Fibroblast of lung (primary cell): Measurements from ENCODE around the gene SCN5A.

Source experiments
- EZH2 ChIP-seq: IDR thresholded peaks from 2 replicates; pipeline ENCODE4 v1.5.1; 2012; ENCODE audit warnings: low read length, control low read depth, mild to moderate bottlenecking; ENCODE audit errors: missing control alignments
- TF ChIP-seq, protein P1 (sequence below), 2 donors: IDR thresholded peaks in 1 of 2; conservative IDR thresholded peaks in 1 of 2; 1 replicate in 1 of 2; 2 replicates in 1 of 2; pipeline ENCODE4 v1.5.1; 2011 to 2012; ENCODE audit warnings: low read length in 2 of 2, control low read depth in 1 of 2, inconsistent platforms in 1 of 2, low read depth in 1 of 2, mild to moderate bottlenecking in 1 of 2

DNA sequence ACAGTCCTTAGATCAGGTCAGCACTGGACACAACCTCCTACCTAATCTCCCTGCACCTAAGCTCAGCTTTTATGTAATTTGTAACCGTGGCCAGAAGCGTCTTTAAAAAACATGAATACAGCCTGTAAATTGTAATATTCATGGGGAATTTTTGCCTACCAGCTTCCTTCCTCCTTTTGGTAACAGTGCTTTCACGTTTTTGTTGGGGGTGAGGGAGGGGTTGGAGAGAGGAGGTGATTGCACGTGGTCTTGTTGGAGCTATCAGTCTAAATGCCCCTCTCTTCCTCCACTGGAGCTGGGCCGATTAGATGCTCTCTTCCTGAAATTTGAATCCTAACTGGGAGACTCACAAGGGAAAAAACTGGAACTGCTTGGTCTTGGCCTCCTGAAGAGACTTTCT is 35.1 kb upstream of the SCN5A start:
- TF ChIP-seq, protein P1, sequence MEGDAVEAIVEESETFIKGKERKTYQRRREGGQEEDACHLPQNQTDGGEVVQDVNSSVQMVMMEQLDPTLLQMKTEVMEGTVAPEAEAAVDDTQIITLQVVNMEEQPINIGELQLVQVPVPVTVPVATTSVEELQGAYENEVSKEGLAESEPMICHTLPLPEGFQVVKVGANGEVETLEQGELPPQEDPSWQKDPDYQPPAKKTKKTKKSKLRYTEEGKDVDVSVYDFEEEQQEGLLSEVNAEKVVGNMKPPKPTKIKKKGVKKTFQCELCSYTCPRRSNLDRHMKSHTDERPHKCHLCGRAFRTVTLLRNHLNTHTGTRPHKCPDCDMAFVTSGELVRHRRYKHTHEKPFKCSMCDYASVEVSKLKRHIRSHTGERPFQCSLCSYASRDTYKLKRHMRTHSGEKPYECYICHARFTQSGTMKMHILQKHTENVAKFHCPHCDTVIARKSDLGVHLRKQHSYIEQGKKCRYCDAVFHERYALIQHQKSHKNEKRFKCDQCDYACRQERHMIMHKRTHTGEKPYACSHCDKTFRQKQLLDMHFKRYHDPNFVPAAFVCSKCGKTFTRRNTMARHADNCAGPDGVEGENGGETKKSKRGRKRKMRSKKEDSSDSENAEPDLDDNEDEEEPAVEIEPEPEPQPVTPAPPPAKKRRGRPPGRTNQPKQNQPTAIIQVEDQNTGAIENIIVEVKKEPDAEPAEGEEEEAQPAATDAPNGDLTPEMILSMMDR (conservative IDR thresholded peaks at IDR 0.05 in 1 of 2, IDR thresholded peaks at IDR 0.05 in 1 of 2; ENCODE audit: low read depth in 1 of 2, low read length in 2 of 2), result no peak
- TF ChIP-seq EZH2, result no peak
